Right renal cortex interstitium (tissue), 3 donors: Measurements from ENCODE around the gene PCNT. TPM values are rescaled to one million over a fixed set of nuclear protein-coding genes. Genes with fewer than 3 reads are reported as not detected.

Experiments
- DNase-seq, 3 donors: peaks; one replicate each; pipeline ENCODE4 v3.0.0-alpha.2; 2013; ENCODE audit warnings: low read depth in 3 of 3, low spot score in 2 of 3
- polyA plus RNA-seq, 3 donors: library from polyadenylated mRNA; unstranded; fragments of 120-200 nt; gene quantifications; one replicate each; pipeline ENCODE4 v1.2.1, GENCODE V29; 2013; ENCODE audit not compliant: insufficient read length in 3 of 3

PCNT gene
- polyA plus RNA-seq, 3 donors: 27.2 to 32.5 (median 29.3) TPM

GRCh38 chr21:46471514-46471913 lies 147.6 kb downstream of the PCNT start:
- no peak for DNase-seq

GRCh38 chr21:46472246-46472645 lies 148.3 kb downstream of the PCNT start:
- no peak for DNase-seq

- no peak for DNase-seq
Observed at GRCh38 chr21:46474382-46474781, 150.4 kb downstream of the PCNT start.

GRCh38 chr21:46475296-46475695 lies 151.3 kb downstream of the PCNT start:
- no peak for DNase-seq

DNA sequence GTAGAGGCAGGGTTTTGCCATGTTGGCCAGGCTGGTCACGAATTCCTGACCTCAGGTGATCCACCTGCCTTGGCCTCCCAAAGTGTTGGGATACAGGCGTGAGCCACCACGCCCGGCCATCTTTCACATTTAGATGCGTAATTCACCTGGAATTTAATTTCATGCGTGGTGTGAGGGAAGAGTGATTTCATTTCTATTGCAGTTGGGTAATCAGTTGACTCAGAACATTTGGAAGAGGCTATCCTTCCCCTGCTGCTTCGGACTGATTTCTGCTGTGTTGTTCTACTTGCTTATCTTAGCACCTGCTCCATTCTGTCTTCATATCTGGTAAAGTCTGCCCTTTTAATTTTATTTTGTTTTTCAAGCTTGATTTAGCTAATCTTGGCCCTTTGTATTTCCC lies 153.8 kb downstream of the PCNT start:
- DNase-seq: no peak

- no peak for DNase-seq
Observed at GRCh38 chr21:46478910-46479309, 155.0 kb downstream of the PCNT start.

GRCh38 chr21:46480466-46480865 lies 156.5 kb downstream of the PCNT start:
- no peak for DNase-seq

- no peak for DNase-seq
Observed at GRCh38 chr21:46482225-46482845, 158.4 kb downstream of the PCNT start.

DNA sequence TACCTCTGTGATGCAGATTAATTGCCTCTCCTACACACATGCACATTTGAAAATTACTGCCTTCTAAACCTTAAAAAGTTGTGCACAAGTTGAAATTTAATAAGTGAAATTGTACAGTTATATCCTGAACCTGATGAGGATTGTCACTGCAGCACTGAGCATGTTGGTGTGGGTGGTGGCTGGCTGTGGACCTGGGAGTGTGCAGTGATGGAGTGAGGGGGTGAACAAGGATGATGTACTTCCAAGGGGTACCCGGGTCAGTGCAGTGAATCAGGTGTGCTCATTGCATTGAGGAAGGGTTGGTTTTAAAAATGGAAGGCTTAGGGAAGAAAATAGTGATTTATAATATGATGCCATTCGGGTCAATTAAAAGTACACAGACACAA lies 158.9 kb downstream of the PCNT start:
- no peak for DNase-seq

DNA sequence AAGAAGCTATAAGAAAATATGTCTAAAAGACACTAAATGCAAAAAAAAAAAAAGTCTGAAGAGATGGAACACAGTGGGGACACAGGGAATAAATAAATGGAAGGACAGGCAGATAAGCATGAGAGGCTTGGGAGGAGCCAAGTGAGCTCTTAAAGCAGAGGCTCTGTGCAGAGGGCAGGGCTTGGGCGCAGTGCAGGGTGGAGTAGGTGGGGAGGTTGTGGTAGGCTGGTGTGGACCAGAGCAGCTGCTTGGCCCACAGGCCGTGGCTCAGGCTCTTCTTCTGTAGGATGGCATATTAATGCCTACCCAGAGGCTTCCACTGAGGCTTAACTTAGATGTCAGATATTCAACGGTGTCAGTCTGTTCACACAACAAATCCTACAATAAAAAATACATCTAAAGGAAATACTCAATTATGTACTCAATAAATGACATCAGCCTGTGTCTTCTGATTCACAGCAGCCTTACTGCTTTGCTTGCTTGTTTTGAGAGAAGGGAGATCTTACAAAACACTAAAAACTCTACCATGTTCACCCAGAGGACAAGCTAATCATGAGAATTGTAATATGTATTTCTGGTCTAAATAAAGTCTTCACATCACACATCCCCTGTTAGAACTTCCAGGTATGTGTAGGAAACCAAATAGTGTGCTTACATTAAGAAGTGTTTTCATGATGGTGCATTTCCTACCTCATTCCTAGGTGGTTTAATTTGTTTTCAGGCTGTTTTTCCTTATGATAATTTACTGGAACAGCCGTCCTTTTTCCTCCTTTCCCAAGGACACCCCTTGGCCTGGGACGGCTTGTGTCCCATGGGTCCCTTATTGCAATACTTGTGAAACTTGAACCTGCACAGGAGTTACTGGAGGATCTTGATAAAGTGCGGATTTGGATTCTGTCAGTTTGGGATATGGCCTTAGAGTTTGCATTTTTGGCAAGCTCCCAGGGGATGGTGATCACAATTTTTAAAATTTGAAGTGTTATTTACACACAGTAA lies 159.6 kb downstream of the PCNT start:
- no peak for DNase-seq

DNA sequence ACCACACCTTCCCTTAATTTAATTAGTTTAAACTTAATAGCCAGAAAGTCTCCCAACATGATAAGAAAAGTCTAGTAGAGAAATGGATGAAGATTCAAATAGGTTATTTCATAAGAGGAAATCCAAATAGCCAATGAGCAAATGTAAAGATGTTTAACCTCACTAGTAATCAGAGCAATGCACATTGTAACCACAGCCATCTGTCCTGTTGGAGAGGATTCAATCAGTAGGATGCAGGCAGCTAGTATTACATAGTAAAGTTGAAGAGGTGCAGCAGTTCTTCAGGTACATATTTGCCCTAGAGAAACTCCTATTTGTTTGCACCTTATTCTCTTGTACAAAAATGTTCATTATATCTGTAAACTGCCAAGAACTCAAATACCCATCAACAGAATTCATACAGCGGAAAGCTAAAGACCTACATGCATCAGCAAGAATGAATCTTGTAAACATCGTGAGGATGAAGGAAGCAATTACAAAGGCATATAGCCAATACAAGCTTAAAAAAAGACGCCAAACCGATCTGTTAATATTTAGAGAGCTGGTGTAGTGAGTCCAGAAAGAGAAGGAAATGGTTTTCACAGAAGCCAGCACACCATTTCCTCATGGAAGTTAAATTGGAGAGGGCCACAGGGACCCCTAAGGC lies 162.6 kb downstream of the PCNT start:
- DNase-seq: no peak

DNA sequence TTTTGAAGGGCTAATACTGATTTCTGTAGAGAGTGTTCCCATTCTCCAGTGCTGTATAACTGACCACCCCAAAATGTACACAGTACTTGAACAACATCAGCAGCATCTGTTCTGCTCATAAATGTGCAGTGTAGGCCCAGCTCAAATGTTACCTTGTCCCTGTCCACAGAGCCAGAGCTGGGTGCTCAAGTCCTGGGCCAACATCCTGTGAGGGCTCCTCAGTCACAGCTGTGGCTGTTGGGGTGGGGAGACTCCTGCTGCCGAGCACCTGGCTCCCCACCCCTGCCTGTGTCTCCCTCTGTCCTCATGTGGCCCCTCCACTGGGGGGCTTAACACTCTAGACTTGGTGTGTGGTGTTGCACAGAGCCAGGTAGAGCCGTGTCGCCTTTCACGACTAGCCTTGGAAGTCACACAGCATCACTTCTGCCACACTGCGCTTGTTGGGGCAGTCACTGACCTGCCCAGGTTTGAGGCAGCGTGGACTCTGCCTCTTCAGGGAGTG lies 165.3 kb downstream of the PCNT start:
- no peak for DNase-seq

DNA sequence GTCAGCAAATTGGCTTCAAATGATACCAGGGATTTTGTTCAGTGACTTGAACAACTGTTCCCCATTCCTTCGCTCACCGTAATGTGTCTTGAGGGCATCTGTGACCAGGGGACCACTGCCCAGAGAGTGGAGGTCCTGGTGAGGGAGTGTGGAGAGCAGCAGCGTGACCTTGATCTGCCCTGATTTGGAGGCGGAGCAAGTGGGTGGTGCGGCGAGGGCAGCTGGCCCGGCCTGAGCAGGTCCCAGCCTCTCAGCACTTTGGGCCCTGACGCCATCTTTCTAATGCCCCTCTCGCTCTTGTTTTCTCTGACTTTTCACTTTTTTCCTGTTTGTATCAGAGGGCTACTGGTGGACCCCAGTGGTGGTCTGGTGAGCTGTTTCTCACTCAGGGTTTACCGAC lies 165.8 kb downstream of the PCNT start:
- DNase-seq: no peak

DNA sequence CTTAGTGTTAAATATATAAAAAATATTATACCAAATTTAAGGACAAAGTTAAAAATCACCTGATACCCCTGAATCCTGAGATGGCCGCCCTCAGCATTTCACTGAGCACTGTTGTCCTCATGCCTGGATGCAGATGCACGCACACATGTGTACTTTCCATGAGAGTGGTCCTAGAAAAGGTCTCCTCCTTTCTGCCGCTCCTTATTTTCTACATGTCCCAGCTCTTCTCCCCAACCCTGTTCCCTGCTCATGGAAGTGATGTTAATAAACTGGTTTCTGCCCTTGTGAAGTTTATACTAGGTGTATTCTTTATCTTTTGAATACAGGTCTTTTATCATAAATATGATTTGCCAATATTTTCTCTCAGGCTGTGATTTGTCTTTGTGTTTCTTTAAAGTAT lies 167.6 kb downstream of the PCNT start:
- DNase-seq: no peak

DNA sequence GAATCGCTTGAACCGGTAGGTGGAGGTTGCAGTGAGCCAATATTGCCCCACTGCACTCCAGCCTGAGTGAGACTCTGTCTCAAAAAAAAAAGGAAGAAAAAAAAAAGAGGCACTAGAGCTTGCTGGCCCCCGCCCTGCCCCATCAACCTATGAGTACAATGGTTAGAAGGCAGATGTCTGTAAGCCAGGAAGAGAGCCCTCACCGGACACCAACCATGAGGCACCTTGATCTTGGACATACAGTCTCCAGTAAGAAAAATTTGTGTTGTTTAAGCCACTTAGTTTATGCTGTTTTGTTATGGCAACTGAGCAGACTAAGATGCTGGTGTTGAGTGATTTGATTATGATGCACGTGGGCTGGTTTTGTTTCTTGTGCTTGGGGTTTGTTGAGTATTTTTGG lies 168.9 kb downstream of the PCNT start:
- DNase-seq: no peak

- no peak for DNase-seq
Observed at GRCh38 chr21:46493828-46494227, 169.9 kb downstream of the PCNT start.

Other genes with a start within 250 kb of the PCNT start
- gene COL6A2, start 226.0 kb upstream of the PCNT start, polyA plus RNA-seq: 100 to 1,000 TPM; 160 to 172 (median 170) TPM
- 10 to 100 TPM; 15.1 to 23.2 (median 22.6) TPM for gene FTCD, start 168.6 kb upstream of the PCNT start, polyA plus RNA-seq
- 10 to 100 TPM; 11.2 to 11.4 (median 11.4) TPM for gene SPATC1L, start 139.7 kb upstream of the PCNT start, polyA plus RNA-seq
- gene LSS, start 95.4 kb upstream of the PCNT start, polyA plus RNA-seq: 10 to 100 TPM; 22.8 to 33.3 (median 29.7) TPM
- 10 to 100 TPM; 66.9 to 74.4 (median 70.3) TPM for gene MCM3AP, start 38.5 kb upstream of the PCNT start, polyA plus RNA-seq
- gene YBEY, start 37.8 kb upstream of the PCNT start, polyA plus RNA-seq: 10 to 100 TPM; 22.8 to 25.0 (median 24.7) TPM
- gene C21orf58, start 286 bp upstream of the PCNT start, polyA plus RNA-seq: 1 to 10 TPM; 6.7 to 8.1 (median 7.4) TPM
- 10 to 100 TPM; 24.7 to 25.8 (median 25.3) TPM for gene DIP2A, start 134.7 kb downstream of the PCNT start, polyA plus RNA-seq